GM21528 (cell line): Measurements from ENCODE around the gene CHST12.
"Not testable (repeated sequence)": the region's sequence is repeated elsewhere in the genome, so short reads cannot be mapped to it uniquely, and the experiment has no call there.

Source experiments
- ATAC-seq: cut with Tn5 transposase; IDR thresholded peaks from one replicate; pipeline ENCODE4 v1.9.1; 2021; ENCODE audit warnings: mild to moderate bottlenecking, moderate library complexity; ENCODE audit not compliant: unreplicated experiment, low FRiP score

Gene CHST12

DNA sequence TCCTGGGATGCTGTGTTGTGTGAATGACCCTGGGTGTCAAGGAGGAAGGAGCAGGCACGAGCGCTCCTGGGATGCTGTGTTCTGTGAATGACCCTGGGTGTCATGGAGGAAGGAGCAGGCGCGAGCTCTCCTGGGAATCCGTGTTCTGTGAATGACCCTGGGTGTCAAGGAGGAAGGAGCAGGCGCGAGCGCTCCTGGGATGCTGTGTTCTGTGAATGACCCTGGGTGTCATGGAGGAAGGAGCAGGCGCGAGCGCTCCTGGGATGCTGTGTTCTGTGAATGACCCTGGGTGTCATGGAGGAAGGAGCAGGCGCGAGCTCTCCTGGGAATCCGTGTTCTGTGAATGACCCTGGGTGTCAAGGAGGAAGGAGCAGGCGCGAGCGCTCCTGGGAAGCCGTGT lies 25.9 kb upstream of the CHST12 start:
- ATAC-seq: not testable (repeated sequence)

DNA sequence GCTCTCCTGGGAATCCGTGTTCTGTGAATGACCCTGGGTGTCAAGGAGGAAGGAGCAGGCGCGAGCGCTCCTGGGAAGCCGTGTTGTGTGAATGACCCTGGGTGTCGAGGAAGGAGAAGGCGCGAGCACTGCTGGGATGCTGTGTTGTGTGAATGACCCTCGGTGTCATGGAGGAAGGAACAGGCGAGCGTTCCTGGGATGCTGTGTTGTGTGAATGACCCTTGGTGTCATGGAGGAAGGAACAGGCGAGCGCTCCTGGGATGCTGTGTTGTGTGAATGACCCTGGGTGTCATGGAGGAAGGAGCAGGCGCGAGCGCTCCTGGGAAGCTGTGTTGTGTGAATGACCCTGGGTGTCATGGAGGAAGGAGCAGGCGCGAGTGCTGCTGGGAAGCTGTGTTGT lies 25.3 kb upstream of the CHST12 start:
- not testable (repeated sequence) for ATAC-seq

DNA sequence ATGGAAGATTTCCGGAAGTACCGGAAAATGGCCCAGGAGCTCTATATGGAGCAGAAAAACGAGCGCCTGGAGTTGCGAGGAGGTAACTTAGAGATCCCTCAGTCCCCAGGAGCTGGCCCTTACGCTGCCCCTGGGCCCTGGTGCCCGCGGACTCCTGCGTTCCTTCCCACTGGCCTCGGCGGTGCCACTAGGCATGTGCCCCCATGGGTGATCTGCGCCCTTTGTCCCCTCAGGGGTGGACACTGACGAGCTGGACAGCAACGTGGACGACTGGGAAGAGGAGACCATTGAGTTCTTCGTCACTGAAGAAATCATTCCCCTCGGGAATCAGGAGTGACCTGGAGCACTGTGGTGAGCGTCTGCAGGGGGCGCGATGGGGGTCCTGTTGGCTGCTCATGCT lies 24.2 kb upstream of the CHST12 start:
- ATAC-seq: no peak

DNA sequence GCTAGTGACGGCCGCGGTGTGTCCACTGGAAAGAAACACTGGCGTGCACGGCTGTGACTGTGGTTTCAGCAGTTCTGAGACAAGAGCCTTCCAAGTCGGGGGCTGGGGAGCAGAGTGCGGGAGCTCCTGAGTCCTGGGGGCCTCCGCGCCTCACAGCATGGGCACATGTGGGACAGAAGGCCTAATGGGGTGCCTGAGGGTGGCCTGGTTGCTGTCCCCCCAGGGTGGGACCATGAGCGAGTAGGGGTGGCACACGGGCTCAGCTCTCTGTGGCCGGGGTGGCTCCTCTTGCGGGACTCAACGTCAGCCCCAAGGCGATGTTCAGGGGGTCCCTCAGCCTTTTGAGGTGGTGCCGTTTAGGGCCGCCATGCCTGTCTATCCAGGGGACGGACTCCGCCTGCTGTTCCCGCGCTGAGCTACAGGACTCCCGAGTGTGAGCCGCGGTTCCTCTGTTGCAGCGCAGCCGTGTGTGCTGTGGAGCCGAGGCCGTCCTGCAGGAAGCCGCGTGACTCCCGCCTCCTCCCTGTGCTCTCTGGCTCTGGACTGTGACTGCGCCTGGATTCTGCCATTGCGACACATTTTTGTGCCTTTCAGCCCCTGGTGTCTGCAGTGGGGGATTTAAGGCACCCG lies 23.5 kb upstream of the CHST12 start:
- ATAC-seq: no peak

DNA sequence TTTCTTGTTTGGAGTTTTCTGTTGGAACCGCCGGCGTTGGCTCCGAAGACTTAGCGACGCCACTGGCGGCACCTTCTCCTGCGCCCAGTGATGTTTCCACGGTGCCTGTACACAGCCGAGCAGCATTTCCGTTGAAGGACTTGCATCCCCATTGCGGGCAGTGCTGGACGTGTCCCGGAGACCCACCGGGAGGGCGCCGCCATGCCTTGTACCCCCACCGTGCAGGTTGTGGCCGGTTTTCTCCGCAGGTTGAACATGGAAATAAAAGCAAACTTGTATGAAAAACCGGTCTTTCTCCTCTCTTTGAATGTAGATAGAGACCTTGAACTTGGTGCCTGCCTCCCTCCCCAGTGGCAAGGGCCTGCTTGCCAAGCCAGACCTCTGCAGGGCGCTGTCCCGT lies 22.9 kb upstream of the CHST12 start:
- no peak for ATAC-seq

DNA sequence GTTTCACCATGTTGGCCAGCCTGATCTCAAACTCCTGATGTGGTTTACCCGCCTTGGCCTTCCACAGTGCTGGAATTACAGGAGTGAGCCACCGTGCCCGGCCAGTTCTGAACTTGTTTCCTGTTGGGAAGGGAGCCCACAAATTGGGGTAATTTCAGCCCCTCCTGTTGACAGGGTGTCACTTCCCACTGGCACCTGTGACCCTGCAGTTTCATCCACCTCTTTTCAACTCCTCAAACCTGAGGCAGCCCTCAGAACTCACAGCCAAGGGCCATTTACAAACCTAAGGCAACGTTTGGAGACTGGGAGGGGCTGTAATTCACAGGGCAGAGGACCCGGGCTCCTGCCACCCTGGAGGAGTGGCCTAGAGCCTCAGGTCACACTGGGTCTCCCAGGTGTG lies 22.2 kb upstream of the CHST12 start:
- no peak for ATAC-seq

DNA sequence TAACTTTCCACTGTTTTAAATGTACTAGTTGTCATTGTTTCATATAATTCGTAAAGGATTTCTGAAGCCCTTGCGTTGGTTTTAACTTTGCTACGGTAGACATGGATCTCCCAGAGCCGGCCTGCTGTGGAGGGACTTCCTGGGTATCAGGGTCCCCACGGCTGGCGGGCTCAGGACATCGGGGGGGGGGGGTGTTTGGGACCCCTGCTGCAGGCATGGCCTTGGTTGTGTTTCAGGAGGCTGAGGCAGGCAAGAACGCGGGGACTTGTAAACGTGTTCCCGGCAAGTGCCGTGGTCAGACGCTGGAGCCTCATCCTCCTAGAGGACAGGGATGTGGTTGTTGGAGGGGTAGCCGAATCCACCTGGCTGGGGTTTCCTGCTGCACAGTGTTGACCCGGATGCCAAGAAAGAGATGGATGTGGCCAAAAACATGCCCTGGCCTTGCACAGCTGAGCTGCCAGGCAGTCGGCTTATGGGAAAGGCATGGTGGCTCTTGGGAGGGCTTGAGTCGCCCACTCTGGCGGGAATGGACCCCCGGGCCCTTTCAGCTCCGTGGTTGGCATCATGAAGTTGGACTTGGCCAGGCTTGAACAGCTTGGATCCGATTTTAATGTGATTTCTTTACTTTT lies 21.4 kb upstream of the CHST12 start:
- ATAC-seq: no peak

DNA sequence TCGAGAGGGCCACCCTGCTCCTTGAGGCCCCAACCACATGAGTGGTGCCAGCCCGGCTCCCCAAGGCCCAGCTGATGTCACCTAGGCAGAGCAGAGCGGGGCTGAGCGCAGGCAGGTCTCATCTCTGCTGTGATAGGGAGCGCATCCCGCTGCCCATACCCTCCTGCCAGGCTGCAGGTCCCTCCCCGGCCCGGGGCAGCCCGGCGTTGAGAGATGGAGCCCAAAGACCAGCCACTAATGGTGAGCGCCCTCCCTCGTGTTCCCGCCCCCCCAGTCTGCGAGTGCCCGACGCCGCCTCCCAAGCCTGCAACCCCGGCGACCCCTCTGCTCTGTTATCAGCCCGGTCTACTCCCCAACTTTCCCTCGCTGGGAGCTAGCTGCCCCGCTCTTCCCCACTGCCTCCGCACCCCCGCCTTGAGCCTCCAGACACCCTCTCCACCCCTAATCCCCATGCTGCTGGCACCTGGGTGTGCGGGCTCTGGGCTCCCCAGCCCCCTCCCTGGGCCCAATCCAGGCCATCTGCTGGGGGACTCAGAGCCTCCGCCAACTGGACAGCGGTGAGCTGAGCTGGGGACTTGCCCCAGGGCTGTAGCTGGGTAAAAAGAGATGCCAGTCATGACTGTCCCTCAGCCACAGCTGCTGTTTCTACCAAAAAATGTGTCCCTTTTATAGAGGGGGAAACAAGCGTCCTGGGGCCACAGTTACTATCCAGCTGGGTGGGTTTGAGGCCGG lies 19.7 kb upstream of the CHST12 start:
- ATAC-seq: no peak

DNA sequence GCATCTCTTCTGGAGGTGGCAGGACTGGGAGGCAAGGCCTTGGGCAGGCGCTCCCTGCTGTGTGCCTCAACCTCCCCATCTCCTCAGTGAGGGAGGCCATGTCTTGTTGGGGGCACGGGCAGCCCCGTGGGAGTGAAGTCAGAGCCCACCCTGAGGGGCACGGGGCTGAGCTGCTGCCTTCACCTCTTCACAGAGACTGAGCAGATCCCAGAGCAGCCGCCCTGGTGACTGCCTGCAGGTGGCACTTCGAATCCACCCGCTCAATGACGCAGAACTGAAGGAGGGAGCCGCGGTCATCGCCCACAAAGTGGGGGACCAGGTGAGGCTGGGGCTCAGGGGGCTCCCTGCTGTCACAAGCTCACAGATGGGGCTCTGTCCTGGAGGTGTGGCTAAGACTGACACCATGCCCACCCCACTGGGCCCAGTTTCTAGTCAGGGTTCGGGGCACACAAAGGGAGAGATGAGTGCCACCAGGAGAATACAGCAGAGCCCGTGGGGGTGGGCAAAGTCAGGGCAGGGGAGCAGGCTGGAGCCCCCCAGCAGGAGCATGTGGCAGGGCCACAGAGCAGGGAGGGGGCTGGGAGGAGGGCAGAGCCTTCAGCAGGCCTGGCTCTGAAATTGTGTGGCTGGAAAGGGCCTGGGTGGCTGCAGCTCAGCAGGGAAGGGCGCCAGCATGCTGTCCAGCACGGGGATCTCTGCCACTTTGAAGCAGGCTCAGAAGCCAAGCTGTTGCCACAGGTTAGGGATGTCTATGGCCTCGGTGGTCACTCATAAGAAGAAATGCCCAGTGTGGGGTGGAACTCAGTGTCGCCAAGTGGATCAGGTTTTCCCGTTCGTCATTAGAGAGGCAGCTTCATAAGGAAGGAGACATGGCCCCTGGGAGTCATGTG lies 18.8 kb upstream of the CHST12 start:
- no peak for ATAC-seq

DNA sequence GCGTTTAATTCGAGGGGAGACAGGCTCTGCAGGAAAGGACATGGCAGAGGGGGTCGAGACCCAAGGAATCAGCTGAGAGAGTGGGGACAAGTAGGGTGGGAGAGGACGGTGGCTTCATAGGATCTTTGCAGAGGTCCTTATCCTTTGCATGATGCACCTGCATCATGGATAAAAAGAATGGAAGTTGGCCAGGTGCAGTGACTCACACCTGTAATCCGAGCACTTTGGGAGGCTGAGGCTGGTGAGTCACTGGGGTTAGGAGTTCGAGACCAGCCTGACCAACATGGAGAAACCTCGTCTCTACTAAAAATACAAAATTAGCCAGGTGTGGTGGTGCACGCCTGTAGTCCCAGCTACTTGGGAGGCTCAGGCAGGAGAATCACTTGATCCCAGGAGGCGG lies 17.3 kb upstream of the CHST12 start:
- not testable (repeated sequence) for ATAC-seq

DNA sequence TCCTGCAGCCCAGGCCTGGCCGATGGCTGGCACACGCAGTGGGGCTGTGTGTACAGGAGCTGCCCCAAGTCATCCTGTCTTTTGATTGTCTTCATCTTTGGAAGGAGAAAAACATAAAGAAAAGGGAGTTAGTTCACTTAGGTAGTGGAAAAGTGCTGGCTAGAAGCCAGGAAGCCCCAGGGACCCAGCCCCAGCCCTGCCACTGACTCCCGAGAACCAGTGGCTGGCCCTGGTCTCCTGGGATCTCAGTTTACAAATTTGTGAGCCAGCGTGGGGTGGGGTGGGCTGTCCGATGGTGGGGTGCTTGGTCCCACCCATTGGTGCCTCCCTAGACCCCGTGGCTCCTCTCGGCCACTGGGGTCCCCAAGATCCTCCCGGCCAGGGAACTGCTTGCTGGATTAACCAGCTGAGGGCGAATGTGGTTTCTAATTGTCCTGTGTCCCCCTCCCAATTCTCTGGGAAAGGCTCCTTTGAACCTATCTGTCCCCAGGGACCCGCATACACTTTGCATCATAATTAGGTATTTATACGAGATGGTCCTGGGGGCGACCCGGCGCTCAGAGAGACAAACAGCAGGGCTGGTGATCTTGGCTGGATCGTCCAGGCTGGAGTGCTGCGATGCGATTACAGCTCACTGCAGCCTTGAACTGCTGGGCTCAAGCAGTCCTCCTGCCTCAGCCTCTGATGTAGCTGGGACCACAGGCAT lies 16.3 kb upstream of the CHST12 start:
- no peak for ATAC-seq

DNA sequence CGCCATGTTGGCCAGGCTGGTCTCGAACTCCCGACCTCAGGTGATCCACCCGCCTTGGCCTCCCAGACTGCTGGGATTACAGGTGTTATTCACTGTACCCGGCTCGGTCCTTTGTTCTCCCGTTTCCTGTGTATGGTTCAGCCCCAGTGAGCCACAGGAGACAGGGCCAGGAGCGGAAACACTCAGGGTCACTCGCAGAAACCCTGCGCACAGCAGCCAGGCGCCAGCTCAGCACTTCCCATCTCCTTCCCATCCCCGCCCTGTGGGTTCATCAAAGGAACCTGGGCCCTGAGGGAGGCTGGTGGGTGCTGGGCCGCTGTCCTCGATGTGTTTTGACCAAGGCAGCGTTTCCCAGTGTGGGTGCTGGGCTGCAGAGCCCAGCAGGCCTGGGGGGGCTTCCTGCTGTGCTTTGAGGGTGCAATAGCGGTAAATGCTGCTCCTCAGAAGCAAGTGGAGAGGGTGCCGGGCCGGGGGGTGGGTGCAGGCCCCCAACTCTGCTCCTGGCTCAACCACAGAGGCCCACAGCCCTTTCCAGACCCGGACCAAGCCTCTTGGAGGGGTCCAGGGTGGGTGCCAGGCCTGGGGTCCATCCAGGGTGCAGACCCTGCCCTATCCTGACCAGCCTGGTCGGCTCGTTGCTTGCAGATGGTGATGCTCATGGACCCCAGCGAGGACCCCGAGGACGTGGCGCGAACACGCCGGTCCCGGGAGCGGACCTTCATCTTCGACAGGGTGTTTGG lies 15.3 kb upstream of the CHST12 start:
- no peak for ATAC-seq

DNA sequence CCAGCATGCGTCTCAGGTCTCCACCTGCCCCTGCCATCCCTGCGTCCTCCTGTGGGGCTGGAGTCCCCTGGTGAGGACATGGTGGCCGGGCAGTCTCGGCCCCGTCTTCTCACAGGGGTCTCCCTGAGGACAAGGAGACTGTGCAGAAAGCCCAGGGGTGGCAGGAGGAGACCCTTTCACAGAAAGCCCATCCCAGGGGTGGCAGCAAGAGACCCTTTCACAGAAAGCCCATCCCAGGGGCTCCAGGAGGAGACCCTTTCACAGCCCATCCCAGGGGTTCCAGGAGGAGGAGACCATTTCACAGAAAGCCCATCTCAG lies 14.8 kb upstream of the CHST12 start:
- ATAC-seq: no peak

DNA sequence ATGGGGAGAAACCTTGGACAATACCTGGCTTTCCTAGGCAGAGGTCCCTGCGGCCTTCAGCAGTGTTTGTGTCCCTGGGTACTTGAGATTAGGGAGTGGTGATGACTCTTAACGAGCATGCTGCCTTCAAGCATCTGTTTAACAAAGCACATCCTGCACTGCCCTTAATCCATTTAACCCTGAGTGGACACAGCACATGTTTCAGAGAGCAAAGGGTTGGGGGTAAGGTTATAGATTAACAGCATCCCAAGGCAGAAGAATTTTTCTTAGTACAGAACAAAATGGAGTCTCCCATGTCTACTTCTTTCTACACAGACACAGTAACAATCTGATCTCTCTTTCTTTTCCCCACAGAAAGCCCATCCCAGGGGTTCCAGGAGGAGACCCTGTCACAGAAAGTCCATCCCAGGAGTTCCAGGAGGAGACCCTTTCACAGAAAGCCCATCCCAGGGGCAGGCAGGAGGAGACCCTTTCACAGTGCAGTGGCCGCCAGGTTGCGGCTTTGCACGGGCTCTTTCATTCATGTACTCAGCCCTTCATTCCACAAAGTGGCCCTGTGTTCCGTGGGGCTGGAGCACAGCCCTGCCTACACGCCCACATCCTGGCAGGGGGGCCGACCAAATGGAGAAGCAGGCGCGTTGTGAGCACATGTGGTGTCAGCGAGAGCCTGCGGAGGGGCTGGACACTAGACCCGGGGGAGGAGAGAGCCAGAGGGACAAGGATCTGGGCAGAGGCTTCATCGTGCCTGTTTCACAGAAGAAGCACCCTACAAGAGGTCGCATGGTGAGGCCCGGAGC lies 13.2 kb upstream of the CHST12 start:
- not testable (repeated sequence) for ATAC-seq

DNA sequence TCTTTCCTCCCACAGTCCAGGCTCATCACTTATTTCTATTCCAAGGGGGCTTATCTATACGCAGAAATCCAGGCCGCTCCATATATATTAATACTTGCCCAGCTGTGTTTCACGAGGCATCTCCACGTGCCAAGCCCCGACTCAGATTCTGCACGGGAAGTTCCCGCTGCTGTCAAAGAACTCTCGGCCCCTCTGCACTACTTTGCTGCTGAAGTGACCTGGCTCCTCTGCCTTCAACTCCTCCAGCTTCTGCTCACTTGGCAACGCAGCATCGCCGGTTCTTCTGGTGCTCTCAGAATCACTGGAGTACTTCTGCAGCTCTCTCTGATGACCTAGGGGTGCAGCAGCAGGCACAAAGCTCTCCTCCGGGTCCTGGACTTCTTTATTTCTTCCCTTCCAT lies 9.7 kb upstream of the CHST12 start:
- ATAC-seq: no peak

DNA sequence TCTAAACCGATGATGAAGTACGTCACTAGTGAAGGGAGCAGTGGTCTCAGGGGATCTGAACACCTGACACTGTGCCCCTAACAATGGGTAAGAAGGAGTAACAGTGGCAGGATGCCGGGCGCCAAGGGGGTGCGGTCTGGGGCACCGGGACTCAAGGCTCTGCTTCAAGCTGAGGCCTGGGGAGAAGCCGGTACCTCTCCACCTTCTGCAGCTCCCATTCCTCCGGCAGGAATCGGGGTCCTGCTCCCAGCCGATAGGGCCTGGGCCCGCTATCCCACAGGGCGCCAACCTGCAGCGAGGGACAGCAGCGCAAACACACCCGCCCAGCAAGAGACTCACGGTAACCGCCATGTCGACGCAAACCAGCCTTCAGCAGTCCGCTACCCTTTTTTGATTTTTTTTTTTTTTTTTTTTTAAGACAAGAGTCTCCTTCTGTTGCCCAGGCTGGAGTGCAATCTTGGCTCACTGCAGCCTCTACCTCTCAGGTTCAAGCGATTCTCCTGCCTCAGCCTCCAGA lies 8.8 kb upstream of the CHST12 start:
- no peak for ATAC-seq

DNA sequence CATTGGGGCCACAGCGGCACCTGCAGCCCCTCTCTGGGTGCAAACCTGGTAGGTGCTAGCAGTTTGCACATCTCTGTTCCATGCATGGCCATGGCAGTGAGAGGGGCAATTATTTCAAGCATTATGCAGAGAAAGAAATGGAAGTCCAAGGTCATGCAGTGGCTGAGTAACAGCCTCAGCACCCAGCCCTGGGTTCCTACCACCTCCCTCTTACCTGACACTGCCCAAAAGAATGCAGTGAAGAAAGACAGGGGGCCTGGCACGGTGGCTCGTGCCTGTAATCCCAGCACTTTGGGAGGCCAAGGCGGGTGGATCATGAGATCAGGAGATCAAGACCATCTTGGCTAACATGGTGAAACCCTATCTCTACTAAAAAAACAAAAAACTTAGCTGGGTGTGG lies 4.9 kb upstream of the CHST12 start:
- no peak for ATAC-seq

DNA sequence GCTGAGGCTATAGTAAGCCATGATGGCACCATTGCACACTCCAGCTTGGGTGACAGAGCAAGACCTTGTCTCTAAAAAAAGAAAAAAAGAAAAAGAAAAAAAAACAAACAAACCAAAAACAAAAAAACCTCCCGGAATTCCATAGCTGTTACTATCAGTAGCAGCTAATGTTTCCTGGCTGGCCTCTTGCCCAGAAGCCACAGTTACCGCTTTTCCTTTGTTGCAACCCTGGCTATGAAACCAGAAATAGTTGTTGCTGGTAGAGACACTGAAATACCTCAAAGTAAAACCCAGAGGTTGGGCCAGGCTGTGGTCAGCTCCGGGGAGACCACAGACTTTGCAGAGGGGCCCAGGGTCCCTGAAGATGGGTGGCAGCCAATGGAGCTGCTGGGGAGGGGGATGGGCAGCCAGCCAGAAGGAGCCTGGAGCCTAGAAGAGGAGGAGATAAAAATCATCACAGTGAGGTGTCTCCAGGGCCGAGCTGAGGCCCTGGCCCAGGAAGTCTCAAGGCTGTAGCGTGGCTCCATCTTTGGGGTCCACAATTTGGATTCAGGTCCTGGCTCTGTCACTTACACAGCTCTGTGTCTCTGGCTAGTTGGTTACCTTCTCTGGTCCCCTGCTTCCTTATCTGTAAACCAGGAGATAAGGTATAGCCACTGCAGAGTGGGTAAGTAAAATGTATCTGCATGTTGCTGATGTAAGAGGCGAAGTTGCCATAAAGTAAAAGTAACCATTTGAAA lies 3.4 kb upstream of the CHST12 start:
- ATAC-seq: no peak
